Left lung (tissue), 10 donors: Measurements from ENCODE around the gene CDKN1B. TPM values are rescaled to one million over a fixed set of nuclear protein-coding genes. Genes with fewer than 3 reads are reported as not detected.

Source experiments
- ATAC-seq: fragments of 200-7000 bp; cut with Tn5 transposase; one replicate; pipeline ENCODE4 v1.9.1; 2020; ENCODE audit warnings: moderate library complexity
- DNase-seq, 4 donors: peaks; one replicate each; pipeline ENCODE4 v3.0.0-alpha.2; 2013 to 2020
- H3K27ac ChIP-seq, 2 donors: fragments of 200-600 bp; sonication (generic) in 1 of 2; one replicate each; pipeline versions ENCODE4 v1.5.0 to v1.8.0; 2020 to 2021
- H3K27me3 ChIP-seq, 2 donors: fragments of 200-600 bp; sonication (generic) in 1 of 2; one replicate each; pipeline versions ENCODE4 v1.5.0 to v1.8.0; 2020 to 2021
- H3K36me3 ChIP-seq, 2 donors: fragments of 200-600 bp; sonication (generic) in 1 of 2; one replicate each; pipeline versions ENCODE4 v1.5.0 to v1.8.0; 2020 to 2021
- H3K4me1 ChIP-seq, 2 donors: fragments of 200-600 bp; one replicate each; pipeline ENCODE4 v1.8.0; 2021
- H3K4me3 ChIP-seq, 2 donors: fragments of 200-600 bp; sonication (generic) in 1 of 2; one replicate each; pipeline versions ENCODE4 v1.5.0 to v1.8.0; 2020 to 2021; ENCODE audit warnings: mild to moderate bottlenecking in 1 of 2
- H3K9me3 ChIP-seq, 2 donors: fragments of 200-600 bp; sonication (generic) in 1 of 2; one replicate each; pipeline versions ENCODE4 v1.5.0 to v1.8.0; 2020 to 2021
- CTCF ChIP-seq, 2 donors: fragments of 200-600 bp; sonication (generic) in 1 of 2; IDR thresholded peaks; one replicate each; pipeline versions ENCODE4 v1.5.0 to v1.8.0; 2021; ENCODE audit warnings: antibody characterized with exemption in 2 of 2
- intact Hi-C, 2 donors: fragments of 100-400 bp; cut with DNase I; formaldehyde crosslinking; loops; one replicate each; pipeline versions ENCODE4 v1.11.2 to v1.14.2; 2022
- polyA plus RNA-seq, 6 donors: library from polyadenylated mRNA; unstranded; fragments of 120-200 nt; gene quantifications; one replicate each; pipeline ENCODE4 v1.2.1, GENCODE V29; 2013; ENCODE audit not compliant: insufficient read length in 6 of 6
- total RNA-seq, 2 donors: library from RNA; stranded (reverse); fragmentation: NEBNext Ultra II Directional; extraction: Animal tissue kit (Norgen Biotek cat#: 25700); gene quantifications; one replicate each; pipeline ENCODE4 v1.2.1, GENCODE V29; 2021
- donor health status: DM: no; HTN: yes; CAD: no.
- donor health status: DM: no; HTN: no; CAD: no.

CDKN1B gene
- total and polyA plus RNA-seq, 8 donors = 36.8 to 73.6 (median 65.8) TPM

GRCh38 chr12:12689647-12690300 is 27.4 kb upstream of the CDKN1B start:
- no peaks in the 10 kb centered on the region for H3K27me3 ChIP-seq
- no peak for DNase-seq
- intact Hi-C loops = no loop called here
- no peak for TF ChIP-seq CTCF (IDR thresholded peaks at IDR 0.05)
- no peaks in the 10 kb centered on the region for H3K36me3 ChIP-seq
- H3K27ac ChIP-seq = no peak overlapping the region
- no peaks in the 10 kb centered on the region for H3K9me3 ChIP-seq
- H3K4me1 ChIP-seq = no peaks in the 10 kb centered on the region
- no peak for ATAC-seq
- no peak overlapping the region for H3K4me3 ChIP-seq

GRCh38 chr12:12691549-12691948 is 25.6 kb upstream of the CDKN1B start:
- no peak overlapping the region for H3K27ac ChIP-seq
- H3K27me3 ChIP-seq = no peaks in the 10 kb centered on the region
- H3K4me1 ChIP-seq = peaks cover 0 to 5% of the 10 kb centered on the region in 2 donors
- H3K36me3 ChIP-seq = no peaks in the 10 kb centered on the region
- intact Hi-C loops = no loop called here
- ATAC-seq (no peak), DNase-seq (no peak)
- no peak overlapping the region for H3K4me3 ChIP-seq
- no peak for TF ChIP-seq CTCF (IDR thresholded peaks at IDR 0.05)
- H3K9me3 ChIP-seq = no peaks in the 10 kb centered on the region

GRCh38 chr12:12693111-12693671 is 24.0 kb upstream of the CDKN1B start:
- ATAC-seq = no peak
- intact Hi-C loops = no loop called here
- Histone ChIP-seq H3K4me3 (no peak overlapping the region), H3K4me1 (peaks cover 2 to 16% of the 10 kb centered on the region in 2 donors), H3K27ac (no peak overlapping the region), H3K36me3 (no peaks in the 10 kb centered on the region), H3K27me3 (no peaks in the 10 kb centered on the region), H3K9me3 (no peaks in the 10 kb centered on the region)
- TF ChIP-seq CTCF (IDR thresholded peaks at IDR 0.05) = no peak
- DNase-seq = no peak

- Histone ChIP-seq H3K4me3 (peak overlapping the region; percentile 38 to 57), H3K27ac (peak overlapping the region; percentile 97 to 99), H3K4me1 (peaks cover 2 to 16% of the 10 kb centered on the region in 2 donors), H3K36me3 (no peaks in the 10 kb centered on the region), H3K27me3 (no peaks in the 10 kb centered on the region), H3K9me3 (no peaks in the 10 kb centered on the region)
- TF ChIP-seq CTCF (IDR thresholded peaks at IDR 0.05) = no peak
- peak; percentile 93 for ATAC-seq
- peak; percentile 86 to 97 (median 93) for DNase-seq
- intact Hi-C loops = no loop called here
Observed at GRCh38 chr12:12696562-12697383, 20.4 kb upstream of the CDKN1B start.

GRCh38 chr12:12699345-12699744 is 17.8 kb upstream of the CDKN1B start:
- Histone ChIP-seq H3K36me3 (no peaks in the 10 kb centered on the region), H3K4me1 (peaks cover 2 to 16% of the 10 kb centered on the region in 2 donors), H3K4me3 (no peak overlapping the region), H3K27ac (no peak overlapping the region), H3K9me3 (no peaks in the 10 kb centered on the region), H3K27me3 (no peaks in the 10 kb centered on the region)
- TF ChIP-seq CTCF (IDR thresholded peaks at IDR 0.05) = no peak
- DNase-seq (no peak), ATAC-seq (no peak)
- intact Hi-C loops = no loop called here
